ENCODE measurements around the gene G3BP2. TPM values are rescaled to one million over a fixed set of nuclear protein-coding genes. Genes with fewer than 3 reads are reported as not detected.

The G3BP2 gene
- total and polyA plus RNA-seq, 9 of the 15 experiments (the other 6 are each of a cell fraction or from before 2014, with no cell fraction given): 25.2 to 222 (median 130) TPM

DNA sequence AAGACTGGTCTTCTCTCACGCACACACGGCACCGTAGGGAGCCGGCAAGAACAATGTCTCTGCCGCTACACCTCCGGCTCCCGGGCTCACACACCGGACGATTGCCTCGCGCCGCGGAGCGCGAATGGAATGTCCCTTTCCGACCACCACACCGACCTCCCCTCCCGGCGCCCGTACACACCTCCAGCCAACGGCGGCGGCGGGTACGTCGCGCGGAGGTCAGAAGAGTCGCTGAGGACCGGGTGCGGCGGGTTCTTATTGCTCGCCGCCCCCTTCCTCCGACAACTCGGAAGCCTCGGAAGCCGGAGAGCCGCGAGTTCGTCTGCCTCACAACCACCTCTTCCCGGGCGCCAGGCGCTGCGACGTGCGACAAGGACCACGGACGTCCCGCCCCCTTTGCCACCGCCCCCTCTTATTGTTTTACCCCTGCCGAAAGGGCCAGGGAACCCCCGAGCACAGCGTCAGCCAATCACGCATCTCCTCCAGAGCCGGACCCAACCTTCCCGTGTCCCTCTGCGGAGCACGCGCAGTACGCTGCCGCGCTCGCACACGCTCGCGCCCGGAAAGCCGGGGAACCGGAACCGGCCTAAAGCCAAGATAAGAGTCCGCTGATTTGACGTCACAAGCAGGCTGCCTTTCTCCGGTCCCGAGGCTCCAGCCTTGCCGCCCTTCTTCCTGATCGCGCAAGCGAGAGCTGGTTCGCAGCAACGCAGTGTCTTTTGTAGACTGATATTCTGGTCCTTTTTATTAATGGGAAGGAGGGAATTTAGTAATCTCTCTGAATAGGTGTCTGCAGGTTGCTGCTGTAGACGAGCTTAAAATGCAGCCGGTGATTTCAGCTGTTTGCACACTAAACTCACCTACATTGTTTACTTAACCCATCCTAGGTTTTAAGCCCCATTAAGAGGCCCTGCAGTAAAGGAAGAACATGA lies at the start of gene G3BP2 (continued):
- TF ChIP-seq, protein P1, sequence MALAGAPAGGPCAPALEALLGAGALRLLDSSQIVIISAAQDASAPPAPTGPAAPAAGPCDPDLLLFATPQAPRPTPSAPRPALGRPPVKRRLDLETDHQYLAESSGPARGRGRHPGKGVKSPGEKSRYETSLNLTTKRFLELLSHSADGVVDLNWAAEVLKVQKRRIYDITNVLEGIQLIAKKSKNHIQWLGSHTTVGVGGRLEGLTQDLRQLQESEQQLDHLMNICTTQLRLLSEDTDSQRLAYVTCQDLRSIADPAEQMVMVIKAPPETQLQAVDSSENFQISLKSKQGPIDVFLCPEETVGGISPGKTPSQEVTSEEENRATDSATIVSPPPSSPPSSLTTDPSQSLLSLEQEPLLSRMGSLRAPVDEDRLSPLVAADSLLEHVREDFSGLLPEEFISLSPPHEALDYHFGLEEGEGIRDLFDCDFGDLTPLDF (CRISPR knock-in tag; IDR thresholded peaks at IDR 0.05): peak; percentile 82; the same call in 1 of the 2 replicates
- TF ChIP-seq GABPB2 (CRISPR knock-in tag; conservative IDR thresholded peaks at IDR 0.05) (no peak), GTF2E2 (tag; IDR thresholded peaks at IDR 0.05) (0 out of 2 replicates have a peak, but pooled peaks have one; percentile 30), DMBX1 (CRISPR knock-in tag; IDR thresholded peaks at IDR 0.05; ENCODE audit: borderline replicate concordance) (no peak), ETV5 (CRISPR knock-in tag; IDR thresholded peaks at IDR 0.05; ENCODE audit: low read depth) (peak; percentile 94), ELF4 (CRISPR knock-in tag; IDR thresholded peaks at IDR 0.05) (no peak), PRPF4 (IDR thresholded peaks at IDR 0.05; ENCODE audit: insufficient read depth, low read depth, low read length, poor library complexity, severe bottlenecking) (peak; percentile 41), ZNF143 (CRISPR knock-in tag; IDR thresholded peaks at IDR 0.05) (no peak), ZNF124 (CRISPR knock-in tag; IDR thresholded peaks at IDR 0.05) (no peak), ZNF431 (CRISPR knock-in tag; IDR thresholded peaks at IDR 0.05) (no peak), FOXA1 (IDR thresholded peaks at IDR 0.05; ENCODE audit: borderline replicate concordance) (no peak), PHF8 (IDR thresholded peaks at IDR 0.05; ENCODE audit: borderline replicate concordance, low read length) (peak; percentile 87), BCL6 (CRISPR knock-in tag; IDR thresholded peaks at IDR 0.05) (no peak), ARNT (IDR thresholded peaks at IDR 0.05) (no peak), MCM3 (IDR thresholded peaks at IDR 0.05) (no peak), ZNF324 (CRISPR knock-in tag; IDR thresholded peaks at IDR 0.05) (no peak), TEAD2 (tag; IDR thresholded peaks at IDR 0.05) (no peak), TCF7L2 (IDR thresholded peaks at IDR 0.05; ENCODE audit: low read depth, low read length) (no peak), FOS (IDR thresholded peaks at IDR 0.05; ENCODE audit: extremely low read depth, insufficient read length) (peak; percentile 34), NELFE (IDR thresholded peaks at IDR 0.05; ENCODE audit: insufficient read depth, insufficient read length) (no peak)
- TF ChIP-seq, protein P2, sequence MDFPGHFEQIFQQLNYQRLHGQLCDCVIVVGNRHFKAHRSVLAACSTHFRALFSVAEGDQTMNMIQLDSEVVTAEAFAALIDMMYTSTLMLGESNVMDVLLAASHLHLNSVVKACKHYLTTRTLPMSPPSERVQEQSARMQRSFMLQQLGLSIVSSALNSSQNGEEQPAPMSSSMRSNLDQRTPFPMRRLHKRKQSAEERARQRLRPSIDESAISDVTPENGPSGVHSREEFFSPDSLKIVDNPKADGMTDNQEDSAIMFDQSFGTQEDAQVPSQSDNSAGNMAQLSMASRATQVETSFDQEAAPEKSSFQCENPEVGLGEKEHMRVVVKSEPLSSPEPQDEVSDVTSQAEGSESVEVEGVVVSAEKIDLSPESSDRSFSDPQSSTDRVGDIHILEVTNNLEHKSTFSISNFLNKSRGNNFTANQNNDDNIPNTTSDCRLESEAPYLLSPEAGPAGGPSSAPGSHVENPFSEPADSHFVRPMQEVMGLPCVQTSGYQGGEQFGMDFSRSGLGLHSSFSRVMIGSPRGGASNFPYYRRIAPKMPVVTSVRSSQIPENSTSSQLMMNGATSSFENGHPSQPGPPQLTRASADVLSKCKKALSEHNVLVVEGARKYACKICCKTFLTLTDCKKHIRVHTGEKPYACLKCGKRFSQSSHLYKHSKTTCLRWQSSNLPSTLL (IDR thresholded peaks at IDR 0.05): 0 out of 2 replicates have a peak, but pooled peaks have one; percentile 15
- TF ChIP-seq, protein P3, sequence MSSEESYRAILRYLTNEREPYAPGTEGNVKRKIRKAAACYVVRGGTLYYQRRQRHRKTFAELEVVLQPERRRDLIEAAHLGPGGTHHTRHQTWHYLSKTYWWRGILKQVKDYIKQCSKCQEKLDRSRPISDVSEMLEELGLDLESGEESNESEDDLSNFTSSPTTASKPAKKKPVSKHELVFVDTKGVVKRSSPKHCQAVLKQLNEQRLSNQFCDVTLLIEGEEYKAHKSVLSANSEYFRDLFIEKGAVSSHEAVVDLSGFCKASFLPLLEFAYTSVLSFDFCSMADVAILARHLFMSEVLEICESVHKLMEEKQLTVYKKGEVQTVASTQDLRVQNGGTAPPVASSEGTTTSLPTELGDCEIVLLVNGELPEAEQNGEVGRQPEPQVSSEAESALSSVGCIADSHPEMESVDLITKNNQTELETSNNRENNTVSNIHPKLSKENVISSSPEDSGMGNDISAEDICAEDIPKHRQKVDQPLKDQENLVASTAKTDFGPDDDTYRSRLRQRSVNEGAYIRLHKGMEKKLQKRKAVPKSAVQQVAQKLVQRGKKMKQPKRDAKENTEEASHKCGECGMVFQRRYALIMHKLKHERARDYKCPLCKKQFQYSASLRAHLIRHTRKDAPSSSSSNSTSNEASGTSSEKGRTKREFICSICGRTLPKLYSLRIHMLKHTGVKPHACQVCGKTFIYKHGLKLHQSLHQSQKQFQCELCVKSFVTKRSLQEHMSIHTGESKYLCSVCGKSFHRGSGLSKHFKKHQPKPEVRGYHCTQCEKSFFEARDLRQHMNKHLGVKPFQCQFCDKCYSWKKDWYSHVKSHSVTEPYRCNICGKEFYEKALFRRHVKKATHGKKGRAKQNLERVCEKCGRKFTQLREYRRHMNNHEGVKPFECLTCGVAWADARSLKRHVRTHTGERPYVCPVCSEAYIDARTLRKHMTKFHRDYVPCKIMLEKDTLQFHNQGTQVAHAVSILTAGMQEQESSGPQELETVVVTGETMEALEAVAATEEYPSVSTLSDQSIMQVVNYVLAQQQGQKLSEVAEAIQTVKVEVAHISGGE (CRISPR knock-in tag; IDR thresholded peaks at IDR 0.05): peak in 1 of 3 experiments; percentile 73; a peak in 2 of 6 replicates

All from K562 (cell line).